Central memory CD4-positive, alpha-beta T cell (primary cell): ENCODE measurements around the gene BANP.

Experiments
- DNase-seq: peaks from one replicate; pipeline ENCODE4 v3.0.0; 2022

The BANP gene

GRCh38 chr16:87951552-87952538 lies 611 bp downstream of the BANP start:
- no peak for DNase-seq

- DNase-seq = no peak
Observed at GRCh38 chr16:87952751-87953150, 1.5 kb downstream of the BANP start.

DNA sequence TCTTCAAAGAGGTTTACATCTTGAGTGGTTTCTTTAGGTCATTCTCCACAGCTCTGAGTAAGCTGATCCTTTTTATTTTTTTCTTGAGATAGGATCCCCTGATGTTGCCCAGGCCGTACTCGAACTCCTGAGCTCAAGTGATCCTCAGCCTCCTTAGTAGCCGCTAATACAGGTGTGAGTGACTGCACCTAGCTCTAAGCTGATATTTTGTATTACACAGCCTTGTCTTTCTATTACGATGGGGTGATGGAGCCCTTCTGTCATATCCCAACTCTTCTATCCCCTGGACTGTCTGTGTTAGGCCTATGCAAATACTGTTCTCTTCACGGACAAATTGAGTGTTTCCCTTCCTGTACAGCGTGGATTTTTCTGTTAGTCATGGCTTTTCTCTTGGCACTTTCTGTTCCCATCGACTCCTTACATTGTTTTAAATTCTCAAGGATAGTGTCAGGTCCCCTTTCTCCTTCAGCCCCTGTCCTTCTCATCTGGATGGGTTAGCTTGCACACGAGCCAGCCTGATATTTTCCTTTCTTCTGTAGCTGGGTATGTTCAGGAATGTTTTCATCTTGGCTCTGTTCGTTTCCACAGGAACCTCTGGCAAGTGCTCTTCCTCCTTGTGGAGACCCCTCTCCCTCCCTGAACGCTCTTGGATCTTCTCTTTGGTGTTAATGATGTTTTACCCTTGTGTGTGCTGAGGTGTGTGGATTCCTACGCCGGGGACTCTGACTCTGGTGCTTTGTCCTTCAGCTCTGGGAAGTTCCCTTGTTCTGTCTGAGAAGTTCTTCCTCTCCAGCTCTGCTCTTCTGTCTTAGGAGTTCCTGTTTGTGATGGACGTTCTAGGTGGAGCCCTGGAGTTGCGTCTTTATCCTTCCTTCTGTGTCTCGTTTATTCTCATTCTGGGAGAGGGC lies 2.3 kb downstream of the BANP start:
- no peak for DNase-seq

GRCh38 chr16:87954361-87954760 lies 3.1 kb downstream of the BANP start:
- no peak for DNase-seq

DNA sequence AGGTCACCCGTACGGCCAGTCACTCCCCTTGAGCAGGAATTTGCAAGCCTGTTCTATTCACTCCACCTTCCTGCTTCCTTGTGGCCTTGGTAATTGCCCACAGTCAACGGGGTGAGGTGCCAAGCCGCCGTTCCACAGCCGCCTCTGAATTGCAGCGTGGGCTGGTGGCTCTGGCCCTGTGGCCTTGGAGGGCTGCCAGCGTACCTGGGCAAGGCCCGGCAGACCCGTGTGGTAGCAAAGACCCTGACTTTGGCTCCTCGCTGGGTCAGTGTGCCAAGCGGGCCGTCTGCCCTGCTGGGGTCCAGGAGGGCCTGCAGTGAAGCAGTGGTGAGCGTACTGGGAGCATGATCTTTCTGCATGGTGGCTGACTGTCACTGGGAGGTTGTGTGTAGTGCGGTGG lies 3.6 kb downstream of the BANP start:
- DNase-seq = no peak

GRCh38 chr16:87955302-87956097 lies 4.3 kb downstream of the BANP start:
- DNase-seq = no peak

DNA sequence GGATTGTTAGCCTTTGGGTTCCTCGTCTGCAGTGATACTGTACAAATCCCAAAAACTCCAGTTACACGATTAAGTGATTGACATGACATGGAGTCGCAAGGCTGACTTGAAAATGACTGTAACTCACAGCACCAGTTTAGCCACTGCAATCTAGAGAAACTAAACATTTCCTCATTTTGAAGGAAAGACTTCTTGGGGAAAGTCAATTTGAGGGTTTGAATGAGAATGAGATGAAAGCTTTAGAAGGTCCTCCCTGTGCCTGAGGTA lies 4.8 kb downstream of the BANP start:
- no peak for DNase-seq

GRCh38 chr16:87956365-87957231 lies 5.4 kb downstream of the BANP start:
- DNase-seq = peak; percentile 82

DNA sequence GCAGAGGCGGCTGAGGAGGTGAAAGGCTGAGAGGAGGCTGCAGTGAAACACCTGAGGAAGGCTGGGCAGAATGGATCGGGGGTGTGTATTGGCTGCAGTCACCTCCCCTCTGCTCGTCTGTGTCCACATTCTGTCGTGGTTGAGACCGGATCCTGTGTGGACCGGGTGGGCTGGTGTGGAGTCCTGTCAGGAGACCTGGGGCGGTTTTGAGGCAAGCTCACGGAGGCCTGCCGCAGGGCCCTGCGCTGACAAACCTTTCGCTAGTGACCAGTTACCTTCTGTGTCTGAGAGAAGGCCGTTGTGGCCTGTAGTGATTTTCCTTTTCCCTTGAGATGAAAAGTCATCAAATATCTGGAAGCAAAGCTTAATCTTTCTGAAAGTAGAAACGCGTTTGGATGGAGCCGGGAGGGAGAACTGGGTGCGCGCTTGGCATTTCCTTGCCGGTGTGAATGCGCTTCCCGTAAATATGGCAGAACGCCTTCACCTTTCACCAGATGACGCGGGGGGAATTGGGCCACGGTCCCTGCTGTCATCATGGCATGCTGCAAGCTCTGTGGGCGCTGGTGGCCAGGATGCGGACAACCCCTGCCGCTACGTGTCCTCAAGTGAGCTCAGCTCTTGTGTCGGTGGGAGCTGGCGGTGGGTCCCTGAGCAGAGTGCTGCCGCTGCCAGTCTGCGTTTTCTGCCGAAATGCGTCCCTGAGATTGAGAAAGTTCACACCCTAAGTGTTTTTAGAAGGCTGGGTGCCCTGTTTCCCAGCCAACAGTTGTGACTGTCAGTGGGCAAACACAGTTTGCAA lies 6.3 kb downstream of the BANP start:
- DNase-seq = no peak

- no peak for DNase-seq
Observed at GRCh38 chr16:87958632-87959031, 7.4 kb downstream of the BANP start.

DNA sequence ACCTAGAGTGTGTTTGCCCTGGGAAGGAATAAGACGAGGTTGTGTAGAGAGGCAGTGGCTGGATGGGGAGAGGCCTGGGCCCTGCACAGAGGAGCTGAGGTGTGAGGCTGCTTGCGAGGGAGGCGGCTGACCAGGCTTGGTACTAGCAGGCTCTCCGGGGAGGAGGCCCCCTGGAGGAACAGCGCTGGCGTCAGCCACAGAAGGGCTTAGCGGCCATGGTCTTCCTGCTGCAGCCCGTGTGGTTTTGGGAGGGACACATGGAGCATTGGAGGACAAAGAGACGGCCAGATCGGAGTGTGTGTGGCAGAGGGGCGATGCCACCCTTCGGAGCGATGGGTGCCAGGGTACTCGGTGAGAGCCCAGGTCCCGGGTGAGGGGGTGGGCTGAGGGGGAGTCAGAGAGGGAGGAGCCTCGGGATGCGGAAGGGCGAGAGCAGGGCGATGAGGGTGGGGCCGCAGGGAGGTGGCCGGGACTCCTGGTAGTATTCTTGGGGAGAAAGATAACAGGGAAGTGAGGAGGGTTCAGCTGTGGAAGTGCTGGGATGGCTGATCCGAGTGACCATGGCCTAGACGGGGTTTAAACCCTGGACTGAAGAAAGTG lies 8.3 kb downstream of the BANP start:
- no peak for DNase-seq

DNA sequence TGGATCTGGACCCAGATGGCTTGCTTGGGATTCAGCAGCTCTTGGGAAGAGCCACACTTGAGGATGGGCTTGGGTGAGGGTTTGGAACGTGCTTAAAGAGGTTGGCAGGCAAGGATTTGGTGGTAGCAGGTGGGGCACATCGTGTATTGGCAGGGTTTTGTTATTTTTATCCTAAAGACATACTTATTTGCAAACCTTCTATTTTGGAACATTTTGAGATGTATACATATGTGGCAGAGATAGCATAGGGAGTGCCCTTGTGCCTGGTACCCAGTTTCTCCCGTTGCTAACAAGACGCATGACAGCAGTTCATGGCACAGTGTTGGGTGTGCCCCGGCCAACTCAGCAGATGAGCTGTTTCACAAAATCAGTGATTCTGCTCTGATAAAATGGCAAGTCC lies 9.1 kb downstream of the BANP start:
- no peak for DNase-seq

GRCh38 chr16:87960852-87961251 lies 9.6 kb downstream of the BANP start:
- no peak for DNase-seq

DNA sequence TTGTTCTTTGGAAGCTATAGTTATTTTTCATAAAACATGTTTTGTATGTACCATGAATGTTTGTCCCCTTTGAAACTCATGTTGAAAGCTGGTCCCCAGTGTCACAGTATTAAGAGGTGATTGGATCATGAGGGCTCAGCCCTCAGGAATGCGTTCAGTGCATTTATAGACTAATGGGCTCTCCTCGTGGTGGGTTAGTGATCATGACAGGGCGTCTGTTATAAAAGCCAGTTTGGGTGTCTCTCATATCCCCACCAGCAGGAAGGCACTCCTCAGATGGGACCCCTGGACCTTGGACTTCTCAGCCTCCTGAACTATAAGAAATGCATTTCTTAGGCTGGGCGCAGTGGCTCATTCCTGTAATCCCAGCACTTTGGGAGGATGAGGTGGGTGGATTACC lies 10.4 kb downstream of the BANP start:
- DNase-seq = no peak

DNA sequence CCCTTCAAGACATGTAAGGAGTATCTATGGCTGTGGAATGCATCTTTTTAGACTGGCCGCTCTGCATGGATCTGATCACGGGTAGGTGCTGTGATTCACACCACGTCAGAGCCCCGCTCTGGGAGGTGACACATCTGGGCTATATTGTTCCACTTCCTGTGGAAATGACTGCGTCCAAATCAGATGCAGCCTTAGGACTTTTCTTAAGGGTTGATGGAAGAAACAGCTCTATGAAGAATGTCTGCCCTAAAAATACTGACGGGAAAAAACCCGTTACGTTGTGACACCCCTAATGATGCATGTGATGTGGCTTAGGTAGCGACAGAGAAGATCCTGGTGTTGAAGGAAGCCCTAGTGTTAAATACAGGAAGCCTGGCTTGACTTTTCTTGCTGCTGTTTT lies 12.2 kb downstream of the BANP start:
- DNase-seq = peak; percentile 46

DNA sequence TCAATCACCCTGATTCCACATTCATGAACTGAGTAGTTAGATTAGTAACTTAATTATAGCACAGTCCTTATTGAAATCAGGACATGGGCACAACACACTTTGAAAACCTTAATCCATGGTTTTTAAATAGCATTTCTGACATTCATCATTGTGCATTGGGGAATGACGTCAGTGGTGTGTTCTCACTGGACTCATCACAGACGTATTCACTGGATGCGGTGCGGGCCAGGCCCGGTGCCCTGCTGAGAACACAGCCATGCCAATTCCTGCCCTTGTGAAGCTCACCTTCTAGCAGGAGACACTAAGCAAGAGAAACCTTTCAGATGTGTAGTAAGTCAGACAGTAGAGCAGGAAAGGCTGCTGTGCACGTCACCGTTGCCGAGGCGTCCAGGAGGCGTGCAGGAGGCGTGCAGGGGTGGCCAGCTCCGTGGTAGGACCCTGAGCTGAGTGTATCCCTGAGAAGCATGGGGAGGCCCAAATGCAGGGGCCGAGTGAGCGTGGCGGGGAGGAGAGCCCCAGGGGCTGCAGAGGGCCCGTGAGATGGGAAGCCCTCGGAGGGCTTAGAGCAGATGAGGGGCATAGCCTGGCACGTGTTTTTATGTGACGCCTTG lies 12.9 kb downstream of the BANP start:
- no peak for DNase-seq

- no peak for DNase-seq
Observed at GRCh38 chr16:87965417-87965816, 14.2 kb downstream of the BANP start.

- DNase-seq = no peak
Observed at GRCh38 chr16:87966064-87966645, 14.9 kb downstream of the BANP start.

DNA sequence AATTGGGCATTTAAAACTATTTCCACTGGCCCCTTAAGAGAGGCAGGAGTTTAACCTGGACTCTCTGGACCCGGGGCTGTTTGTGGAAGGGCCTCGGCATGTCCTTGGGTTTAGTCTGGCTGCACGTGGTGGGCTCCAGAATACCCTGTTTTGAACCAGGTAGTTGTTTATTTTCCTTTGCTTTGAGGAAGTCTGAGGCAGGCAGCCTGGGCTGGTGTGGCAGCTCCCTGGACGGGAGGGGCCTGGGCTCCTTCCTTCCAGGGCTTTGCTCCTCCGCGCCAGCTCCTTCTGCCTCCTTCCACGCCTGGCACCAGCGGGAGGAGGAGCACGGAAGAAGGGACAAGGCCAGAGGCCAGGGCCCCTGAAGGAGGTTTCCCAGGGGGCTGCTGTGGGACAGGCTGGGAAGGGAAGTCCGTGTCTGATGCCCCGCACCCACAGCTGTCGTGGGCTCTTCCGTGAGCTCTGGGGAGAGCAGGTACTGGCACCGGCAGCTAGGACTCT lies 15.5 kb downstream of the BANP start:
- no peak for DNase-seq

DNA sequence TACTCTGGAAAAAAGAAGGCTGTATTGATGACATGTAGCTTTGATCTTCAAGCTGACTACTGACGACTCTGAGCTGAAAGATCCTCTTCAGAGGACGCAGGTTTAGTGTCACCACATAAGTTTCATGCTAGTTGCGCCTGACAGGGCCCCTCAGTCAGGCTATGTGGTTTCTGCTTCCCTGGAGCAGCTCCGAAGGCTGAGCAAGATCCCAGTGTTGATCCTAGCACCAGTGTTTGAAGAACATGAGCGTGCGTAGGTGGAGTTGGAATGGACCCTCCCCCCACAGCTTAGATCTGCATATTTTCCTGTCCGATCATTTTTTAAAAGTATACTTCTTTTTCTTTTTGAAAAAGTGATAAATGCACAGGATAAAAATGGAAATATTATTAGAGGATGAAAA lies 17.3 kb downstream of the BANP start:
- no peak for DNase-seq
